ENCODE results near the gene LILRB2.
"Not testable (repeated sequence)": the region's sequence is repeated elsewhere in the genome, so short reads cannot be mapped to it uniquely, and the experiment has no call there.

Gene LILRB2

DNA sequence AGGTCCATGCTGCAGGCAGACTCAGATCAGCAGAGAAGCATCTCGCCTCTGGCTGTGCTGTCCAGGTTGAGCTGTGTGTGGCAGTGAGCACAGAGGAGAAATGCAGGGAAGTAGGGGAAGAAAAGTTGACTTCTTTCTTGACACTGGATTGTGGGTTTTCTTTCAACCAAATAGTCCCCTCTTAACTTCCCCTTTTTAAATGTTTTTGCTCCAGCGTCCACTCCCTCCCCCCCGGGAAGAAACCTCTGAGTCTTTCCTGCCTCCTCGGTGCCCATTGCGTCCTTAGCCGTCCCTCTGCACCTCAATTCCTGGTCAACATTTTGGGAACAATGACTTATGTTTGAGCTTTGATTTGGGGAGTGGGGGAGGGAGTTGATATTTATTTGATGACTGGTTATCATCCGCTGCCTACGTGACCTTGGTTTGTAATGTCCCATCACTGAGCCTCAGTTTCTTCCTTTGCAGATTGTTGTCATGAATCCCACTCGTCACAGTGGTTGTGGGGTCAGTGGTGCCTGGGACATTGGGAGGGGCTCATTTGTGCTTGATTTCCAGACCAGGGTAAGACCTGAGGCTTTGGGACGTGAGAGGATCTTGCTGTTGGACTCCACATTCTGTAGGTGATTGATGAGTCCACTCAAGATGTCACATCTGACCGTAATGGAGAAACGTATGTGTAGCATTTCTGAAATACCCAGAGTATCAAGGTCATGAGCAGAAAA is at the start of gene LILRB2:
Gene LILRB2, minus strand, starts transcription at position 104 of the 722 bp plus-strand sequence. CDS start 614 bp downstream, outside the sequence.
- no peak for DNase-seq

DNA sequence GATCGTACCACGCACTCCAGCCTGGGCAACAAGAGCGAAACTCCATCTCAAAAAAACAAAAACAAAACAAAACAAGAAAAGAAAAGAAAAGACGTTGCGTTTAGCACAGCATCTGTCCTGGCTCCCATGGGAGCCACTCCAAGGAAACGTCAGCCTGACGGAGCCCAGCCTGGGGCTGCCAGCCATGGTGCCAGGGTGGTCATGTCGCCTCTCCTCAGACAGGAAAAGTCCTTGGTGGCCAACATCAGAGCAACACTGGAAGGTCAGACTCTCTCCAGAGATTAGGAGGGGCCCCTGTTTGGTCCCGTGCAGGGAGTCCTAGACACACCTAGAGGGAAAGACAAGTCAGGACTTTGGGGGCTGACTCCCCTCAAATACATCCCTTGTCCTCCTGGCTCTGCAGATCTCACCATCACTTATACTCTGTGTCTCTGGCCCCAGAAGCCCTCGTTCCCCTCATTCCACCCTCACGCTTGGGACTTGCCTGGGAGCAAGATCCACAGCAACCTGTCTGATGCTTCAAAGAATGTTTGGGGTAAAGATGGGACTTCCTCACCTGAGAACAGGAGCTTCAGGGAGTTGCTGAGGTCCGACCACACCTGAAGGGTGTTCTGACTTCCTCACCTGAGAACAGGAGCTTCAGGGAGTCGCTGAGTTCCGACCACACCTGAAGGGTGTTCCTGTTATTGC is 48.7 kb upstream of the LILRB2 start:
- DNase-seq: no peak

DNA sequence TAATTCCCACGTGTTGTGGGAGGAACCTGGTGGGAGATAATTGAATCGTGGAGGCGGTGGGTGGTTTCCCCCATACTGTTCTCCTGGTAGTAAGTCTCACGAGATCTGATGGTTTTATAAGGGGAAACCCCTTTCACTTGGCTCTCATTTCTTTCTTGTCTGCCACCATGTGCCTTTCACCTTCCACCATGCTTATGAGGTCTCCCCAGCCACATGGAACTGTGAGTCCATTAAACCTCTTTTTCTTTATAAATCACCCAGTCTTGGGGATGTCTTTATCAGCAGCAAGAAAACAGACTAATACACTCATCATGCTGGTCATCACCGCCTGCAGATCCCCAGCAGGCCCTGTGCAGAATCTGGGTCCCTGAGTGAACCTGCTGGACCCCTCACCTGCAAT is 47.9 kb upstream of the LILRB2 start:
- not testable (repeated sequence) for DNase-seq

DNA sequence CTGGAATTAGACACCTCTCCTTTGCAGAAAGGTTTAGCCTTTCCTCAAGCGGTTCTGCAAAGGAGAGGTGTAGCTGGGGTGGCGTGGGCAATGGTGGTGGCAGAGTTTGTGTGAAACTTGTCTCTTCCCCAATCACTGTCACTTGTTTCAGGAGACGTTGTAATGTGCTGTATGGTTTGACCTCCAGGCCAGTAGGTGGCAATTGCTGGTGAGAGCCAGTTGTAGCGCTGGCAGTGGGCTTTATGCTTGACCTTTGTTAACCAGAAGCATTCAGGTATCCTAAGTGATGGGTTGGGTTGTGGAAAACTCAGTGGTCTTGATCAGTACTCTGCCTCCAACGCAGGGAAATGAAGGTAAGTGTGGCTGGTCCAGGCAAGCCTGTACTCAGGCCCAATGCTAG is 44.7 kb upstream of the LILRB2 start:
- DNase-seq: no peak

DNA sequence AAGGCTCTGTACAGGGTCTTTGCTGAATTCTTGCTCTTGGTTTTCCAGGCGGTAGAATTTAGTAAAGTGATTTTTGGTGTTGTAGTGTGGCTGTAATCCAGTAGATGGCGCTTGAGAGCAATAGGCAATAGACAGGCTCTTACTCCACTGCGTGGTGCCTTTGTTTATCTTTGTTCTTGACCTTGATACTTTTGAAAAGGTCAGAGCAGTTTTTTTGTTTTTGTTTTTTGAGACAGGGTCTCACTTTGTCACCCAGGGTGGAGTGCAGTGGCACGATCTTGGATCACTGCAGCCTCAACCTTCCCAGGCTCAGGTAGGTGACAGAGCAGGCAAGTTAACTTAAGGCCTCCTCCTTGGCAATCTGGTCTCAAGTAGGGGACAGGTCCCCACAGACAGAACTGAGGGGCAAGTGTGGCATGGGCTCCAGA is 44.3 kb upstream of the LILRB2 start:
- no peak for DNase-seq

DNA sequence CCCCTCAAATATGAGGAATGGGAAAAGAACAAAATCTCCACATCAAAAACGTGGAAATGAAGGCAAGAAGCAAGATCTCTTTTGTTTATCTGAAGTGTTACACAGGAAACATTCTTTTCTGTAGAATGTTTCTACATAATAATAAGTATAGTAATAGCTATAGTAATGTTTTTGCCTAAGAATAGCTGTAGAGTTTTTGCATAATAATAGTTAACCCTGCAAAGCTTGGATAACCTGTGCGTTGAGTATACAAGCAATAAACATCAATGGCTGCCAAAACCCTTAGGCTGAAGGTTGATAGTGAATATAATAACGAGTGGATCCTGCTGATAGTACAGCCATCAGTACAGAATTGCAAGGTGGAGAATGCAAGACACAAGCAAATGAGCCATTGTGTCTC is 43.2 kb upstream of the LILRB2 start:
- no peak for DNase-seq

DNA sequence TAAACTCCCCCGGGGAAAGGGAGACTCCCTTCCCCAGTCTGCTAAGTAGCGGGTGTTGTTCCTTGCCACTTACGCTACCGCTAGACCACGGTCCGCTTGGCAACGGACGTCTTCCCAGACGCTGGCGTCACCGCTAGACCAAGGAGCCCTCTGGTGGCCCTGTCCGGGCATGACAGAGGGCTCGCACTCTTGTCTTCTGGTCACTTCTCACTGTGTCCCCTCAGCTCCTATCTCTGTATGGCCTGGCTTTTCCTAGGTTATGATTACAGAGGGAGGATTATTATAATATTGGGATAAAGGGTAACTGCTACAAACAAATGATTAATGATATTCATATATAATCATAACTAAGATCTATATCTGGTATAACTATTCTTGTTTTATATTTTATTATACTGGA is 42.0 kb upstream of the LILRB2 start:
- not testable (repeated sequence) for DNase-seq

DNA sequence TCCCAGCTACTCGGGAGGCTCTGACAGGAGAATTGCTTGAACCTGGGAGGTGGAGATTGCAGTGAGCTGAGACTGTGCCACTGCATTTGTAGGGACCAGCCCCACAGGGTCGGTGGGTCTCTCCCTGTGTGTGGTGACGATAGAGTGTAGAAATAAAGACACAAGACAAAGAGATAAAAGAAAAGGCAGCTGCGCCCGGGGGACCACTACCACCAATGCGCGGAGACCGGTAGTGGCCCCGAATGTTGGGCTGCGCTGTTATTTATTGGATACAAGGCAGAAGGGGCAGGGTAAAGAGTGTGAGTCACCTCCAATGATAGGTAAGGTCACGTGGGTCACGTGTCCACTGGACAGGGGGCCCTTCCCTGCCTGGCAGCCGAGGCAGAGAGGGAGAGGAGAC is 41.4 kb upstream of the LILRB2 start:
- DNase-seq: not testable (repeated sequence)

DNA sequence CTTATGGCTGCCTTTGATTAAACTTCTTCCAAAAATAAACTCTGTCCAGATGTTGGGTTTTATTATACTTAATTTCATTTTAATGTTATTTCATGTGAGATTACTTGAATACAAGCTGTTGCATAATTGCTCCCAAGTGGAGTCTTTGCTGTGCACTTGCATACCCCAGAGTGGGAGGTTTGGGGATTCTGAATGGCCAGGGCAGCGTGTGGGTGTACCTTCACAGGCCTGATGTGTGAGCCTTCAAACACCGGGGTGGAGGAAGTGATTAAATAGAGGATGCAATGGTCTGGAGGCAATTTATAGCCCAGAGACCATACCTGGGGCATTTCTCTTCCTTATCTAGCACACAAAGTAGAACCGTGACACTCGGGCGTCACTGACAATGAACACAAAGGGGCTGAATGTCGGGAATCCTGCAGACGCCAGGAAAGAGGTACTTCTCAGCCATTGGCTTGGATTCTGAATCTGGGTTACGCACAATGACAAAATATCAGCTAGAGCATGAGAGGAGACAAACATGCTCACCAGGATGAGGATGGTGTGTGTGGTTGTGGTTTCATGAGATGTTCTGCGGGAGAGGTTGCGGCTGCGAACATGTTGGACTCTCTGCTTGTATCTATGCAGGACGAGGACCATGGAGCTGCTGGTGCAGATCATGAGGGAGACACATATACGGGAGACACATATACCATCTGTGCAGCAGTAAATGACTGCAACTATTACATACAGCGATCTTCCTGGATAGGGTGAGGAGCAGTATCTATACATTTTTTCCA is 39.2 kb upstream of the LILRB2 start:
- no peak for DNase-seq

DNA sequence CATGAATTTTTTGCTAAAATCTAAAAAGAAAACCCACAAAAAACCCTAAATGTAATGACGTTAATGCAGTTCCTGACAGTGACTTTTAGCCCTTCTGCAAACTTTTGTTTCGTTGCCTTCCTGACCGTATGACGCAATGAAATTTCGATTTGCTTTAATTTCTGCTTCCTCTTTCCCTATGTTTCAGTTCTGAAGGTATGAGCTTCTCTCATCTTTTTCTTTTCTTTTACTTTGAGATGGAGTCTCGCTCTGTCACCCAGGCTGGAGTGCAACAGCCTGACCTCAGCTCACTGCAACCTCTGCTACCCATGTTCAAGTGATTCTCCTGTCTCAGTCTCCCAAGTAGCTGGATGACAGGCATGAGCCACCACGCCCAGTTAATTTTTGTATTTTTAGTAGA is 38.1 kb upstream of the LILRB2 start:
- DNase-seq: no peak

DNA sequence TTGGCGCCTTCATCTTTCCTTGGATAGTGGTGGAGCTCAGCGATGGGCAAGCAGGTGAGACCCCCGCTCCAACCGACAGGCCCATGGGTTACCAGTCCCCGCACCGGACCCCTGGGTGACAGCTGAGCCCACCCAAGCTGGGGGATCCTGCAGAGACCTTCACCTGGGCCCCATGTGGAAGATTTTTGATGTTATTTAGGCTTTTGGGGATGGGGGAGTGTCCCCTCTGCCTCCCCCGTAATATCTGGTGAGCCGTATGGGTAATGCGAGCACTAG is 37.0 kb upstream of the LILRB2 start:
- no peak for DNase-seq

DNA sequence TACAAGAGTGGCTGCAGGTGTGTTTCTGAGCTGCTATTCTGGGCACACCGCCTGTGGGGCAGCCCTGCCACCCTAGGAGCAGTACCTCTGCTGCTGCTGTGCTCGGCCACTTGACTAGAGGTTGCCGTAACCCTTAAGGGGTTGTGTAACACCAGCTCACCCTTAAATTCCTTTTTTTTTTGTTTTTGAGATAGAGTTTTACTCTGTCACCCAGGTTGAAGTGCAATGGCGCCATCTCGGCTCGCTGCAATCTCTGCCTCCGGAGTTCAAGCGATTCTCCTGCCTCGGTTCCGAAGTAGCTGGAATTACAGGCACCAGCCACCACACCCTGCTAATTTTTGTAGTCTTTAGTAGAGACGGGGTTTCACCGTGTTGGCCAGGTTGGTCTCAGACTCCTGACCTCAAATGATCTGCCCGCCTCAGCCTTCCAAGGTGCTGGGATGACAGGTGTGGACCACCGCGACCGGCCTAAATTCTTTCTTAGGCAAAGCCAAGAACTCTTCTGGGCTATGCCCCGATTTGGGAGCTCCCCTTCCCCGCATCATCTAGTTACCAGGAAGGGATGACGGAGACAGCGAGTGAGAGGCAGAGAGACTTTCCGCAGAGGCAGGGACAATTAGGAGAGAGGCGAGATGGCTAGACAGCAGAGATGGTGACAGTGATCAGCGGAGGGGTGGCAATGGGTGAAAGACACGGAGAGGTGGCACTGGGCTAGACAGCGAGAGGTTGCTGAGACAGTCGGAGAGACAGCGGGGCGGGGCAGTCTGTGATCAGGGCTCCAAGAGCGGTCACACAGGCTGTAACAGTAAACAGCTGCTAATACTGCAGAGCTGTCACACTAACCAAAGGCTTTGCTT is 36.4 kb upstream of the LILRB2 start:
- DNase-seq: no peak

DNA sequence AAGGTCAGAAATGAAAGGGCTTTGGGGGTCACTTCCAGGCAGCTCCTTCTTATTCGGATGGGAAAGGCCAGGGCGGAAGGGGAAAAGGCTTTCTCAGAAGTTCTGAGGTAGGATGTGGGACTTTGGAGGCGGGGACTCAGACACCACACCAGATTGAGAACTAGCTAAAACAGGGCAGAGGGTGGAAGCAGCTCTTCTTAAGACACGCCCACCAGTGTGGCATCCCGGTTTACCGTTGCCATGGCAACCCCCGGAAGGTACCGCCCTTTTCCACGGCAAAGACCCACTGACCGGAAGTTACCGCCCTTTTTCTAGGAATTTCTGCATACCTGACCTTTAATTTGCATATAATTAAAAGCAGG is 35.8 kb upstream of the LILRB2 start:
- no peak for DNase-seq

DNA sequence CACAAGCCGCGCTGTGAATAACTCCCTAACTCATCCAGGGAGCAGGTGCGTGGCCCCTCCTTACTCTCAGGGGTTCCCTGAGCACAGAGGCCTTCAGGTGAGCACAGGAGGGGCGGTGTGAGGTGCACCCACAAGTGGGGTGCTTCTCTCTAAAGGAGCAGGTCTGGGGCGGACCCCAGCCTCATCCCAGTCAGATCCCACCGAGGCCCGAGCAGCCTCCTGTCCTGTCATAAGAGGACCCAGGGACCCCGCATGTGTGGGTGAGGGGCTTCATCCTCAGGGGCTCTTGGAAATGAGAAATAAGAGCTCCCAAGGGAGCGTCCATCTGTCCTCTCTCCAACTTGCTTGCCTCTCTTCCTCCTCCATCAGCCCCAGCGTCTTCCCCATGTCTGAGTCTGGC is 35.0 kb upstream of the LILRB2 start:
- DNase-seq: no peak

DNA sequence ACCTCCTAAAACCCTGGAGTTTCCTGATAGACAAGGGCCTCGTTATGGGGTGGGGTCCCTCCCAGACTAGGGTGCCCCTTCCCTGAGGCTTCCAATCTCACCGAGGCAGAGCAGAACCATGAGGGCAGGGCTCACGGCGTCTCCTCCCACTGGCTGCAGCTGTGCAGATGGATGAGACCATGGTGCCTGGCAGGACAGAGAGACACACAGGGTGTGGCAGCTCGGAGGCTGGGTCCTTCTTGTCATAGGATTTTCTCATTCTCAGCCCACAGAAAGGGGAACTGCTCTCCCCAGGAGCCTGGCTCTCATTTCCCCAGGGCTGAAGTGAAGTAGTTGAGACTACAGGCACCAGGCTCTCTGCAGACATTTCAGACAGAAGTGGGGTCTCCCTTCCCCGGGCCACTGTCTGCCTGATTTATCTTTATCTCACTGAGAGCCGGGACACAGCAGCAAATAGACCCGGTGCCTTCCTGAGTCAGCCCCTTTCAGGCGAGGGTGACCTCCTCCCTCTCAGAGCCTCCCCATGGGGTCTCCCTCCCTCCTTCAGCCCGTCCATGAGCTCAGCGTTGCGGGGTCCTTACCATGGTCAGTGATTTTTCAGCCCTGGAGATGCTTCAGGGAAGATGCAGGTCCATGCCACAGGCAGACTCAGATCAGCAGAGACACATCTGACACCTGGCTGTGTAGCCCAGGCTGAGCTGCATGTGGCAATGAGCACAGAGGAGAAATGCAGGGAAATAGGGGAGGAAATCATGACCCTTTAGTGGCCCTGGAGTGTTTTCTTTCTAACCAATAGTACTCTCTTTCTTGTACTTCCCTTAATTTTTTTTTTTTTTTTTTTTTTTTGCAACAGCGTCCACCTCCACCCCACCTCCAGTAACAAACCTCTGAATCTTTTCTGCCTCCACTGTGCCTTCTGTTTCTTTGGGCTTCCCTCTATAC is 31.8 kb upstream of the LILRB2 start, which contains the start of gene LILRA5:
Gene LILRA5, minus strand, starts transcription at position 731 of the 942 bp plus-strand sequence. Its CDS starts 147 bp downstream, at position 584.
- DNase-seq: no peak

DNA sequence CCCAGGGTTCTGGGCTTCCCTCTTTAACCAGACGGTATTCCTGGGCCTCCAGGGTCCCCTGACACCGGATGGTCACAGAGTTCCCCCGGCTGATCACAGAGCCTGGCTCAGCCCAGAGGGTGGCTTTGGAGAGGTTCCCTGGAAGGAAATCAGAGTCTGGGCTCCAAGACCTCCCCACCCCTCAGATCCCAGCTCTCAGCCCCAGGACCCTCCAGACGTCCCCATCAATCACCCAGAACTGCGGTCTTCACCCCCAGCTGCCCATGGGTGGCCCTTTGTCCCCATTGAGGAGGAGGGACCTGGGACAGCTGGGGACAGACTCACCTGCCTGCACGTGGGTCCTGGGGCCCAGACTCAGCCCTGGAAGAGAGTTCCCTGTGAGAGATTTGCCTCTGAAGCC is 31.1 kb upstream of the LILRB2 start:
- no peak for DNase-seq

DNA sequence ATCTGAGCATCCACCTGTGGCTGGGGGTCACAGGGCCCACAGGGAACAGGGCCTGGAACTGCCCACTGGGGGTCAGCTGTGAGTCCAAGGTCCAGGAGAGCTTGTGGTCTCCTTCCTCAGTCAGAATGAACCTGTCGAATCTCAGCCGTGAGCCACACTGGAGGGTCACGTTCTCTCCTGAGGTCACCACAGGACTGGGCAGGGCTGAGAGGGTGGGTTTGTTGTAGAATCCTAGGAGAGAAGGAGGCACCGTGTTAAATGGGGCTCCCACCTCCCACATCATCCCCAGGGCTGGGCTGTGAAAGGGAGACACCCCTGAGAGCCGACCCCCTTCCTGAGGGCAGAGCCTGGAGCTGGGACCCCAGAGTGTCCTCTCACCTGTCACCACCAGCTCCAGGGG is 30.6 kb upstream of the LILRB2 start:
- no peak for DNase-seq

DNA sequence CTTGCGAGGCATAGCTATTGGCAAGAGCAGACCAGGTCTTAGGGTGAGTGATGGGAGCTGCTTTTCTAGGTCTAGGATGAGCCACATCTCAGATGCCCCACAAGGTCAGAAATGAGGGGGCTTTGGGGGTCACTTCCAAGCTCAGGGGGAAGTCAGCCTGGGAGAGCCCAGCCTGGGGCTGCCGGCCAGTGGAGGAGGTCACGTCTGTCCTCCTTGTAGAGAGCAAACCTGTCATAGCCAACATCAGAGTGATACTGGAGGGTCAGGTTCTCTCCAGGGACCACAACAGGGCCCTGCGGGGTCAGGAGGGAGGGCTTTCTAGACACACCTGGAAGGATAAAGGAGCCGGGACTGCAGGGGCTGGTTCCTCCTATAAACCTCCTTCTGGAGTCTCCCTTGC is 29.6 kb upstream of the LILRB2 start:
- no peak for DNase-seq

DNA sequence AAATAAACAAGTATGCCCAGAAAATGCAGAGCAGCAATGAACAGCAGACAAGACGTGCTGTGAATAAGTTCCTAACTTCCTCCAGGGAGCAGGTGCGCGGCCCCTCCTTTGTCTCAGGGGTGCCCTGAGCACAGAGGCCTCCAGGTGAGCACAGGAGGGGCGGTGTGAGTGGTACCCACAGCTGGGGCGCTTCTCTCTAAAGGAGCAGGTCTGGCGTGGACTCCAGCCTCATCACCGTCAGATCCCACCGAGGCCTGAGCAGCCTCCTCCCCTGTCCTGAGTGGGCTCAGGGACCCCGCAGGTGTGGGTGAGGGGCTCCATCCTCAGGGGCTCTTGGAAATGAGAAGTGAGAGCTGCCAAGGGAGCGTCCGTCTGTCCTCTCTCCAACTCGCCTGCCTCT is 28.9 kb upstream of the LILRB2 start:
- no peak for DNase-seq

DNA sequence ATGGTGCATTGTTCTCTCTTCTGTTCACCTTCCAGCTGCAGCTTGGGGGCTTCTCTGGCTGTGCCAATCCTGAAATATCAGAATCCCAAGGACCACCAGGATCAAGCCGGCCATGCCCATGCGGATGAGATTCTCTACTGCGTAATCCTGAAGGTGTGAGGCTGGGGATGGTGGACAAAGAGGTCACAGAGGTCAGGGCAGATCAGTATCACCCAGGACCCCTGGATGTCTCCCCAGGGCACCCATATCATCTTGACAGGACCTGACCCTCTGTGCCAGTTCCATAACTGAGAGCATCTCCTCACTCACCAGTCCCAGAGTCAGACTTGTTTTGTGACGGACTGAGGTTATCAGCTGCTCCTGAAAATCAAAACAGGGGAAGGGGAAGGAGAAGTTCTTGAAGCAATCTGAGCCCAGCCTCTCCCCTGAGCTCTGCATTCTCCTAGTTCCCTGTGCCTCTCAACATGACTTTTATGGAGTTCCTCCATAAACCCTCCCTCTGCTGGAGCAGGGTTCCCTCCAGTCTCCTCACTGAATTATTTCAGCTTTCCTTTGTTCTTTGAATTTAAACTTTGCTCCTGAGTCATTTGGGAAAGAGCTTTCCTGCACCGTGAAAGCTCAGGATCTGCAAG is 26.6 kb upstream of the LILRB2 start:
- DNase-seq: no peak

DNA sequence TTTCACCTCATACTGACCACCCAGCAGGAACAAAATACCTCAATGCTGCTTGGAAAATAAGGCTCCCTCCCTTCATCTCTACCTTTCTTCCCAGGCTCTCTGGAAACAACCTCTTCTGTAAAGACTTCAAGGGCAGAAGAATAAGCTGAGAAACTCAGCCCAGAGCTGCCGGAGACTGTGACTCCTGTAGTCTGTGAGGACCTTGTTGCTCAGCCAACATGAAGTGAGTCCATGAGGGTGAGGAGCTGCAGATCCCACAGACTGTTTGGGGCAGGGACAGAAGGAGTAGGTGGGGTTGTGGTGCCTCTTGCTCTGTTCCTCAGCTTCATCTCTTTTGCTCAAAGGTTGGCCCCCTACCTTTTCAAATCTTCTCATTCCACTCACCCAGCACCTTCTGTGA is 24.2 kb upstream of the LILRB2 start:
- no peak for DNase-seq

Measured in NCI-H2081 treated with DMSO at 0.1 percent for 48 hours (cell line).